Colon (tissue), 2 donors: ENCODE data around the gene MAST2.
"Not testable (repeated sequence)": the region's sequence is repeated elsewhere in the genome, so short reads cannot be mapped to it uniquely, and the experiment has no call there.

Source experiments
- FAIRE-seq: peaks from 2 replicates; lab custom pipeline; 2012; peaks lifted over from hg19 to GRCh38; lab: Jason Lieb, UNC
- donor health status: control.
- donor health status: control.

MAST2 gene

GRCh38 chr1:45803299-45803780 is at the start of gene MAST2:
TSS of gene MAST2 (plus strand) at chr1:45803612. CDS start at chr1:45803896, 284 bp downstream.
- no peak for FAIRE-seq

- no peak for FAIRE-seq
Measured at GRCh38 chr1:45755697-45756096, 47.7 kb upstream of the MAST2 start.

- no peak for FAIRE-seq
Measured at GRCh38 chr1:45762291-45762690, 41.1 kb upstream of the MAST2 start.

- no peak for FAIRE-seq
Measured at GRCh38 chr1:45765999-45766792, 37.2 kb upstream of the MAST2 start.

GRCh38 chr1:45767035-45767434 is 36.4 kb upstream of the MAST2 start:
- no peak for FAIRE-seq

- no peak for FAIRE-seq
Measured at GRCh38 chr1:45769261-45769932, 34.0 kb upstream of the MAST2 start.

- FAIRE-seq: no peak
Measured at GRCh38 chr1:45772971-45773370, 30.4 kb upstream of the MAST2 start.

- no peak for FAIRE-seq
Measured at GRCh38 chr1:45775794-45776193, 27.6 kb upstream of the MAST2 start.

GRCh38 chr1:45785583-45785982 is 17.8 kb upstream of the MAST2 start:
- FAIRE-seq: no peak

GRCh38 chr1:45787905-45788304 is 15.5 kb upstream of the MAST2 start:
- no peak for FAIRE-seq

GRCh38 chr1:45789601-45790000 is 13.8 kb upstream of the MAST2 start:
- FAIRE-seq: no peak

GRCh38 chr1:45792744-45793143 is 10.7 kb upstream of the MAST2 start:
- FAIRE-seq: no peak

- FAIRE-seq: no peak
Measured at GRCh38 chr1:45793942-45794604, 9.3 kb upstream of the MAST2 start.

- FAIRE-seq: no peak
Measured at GRCh38 chr1:45796381-45796780, 7.0 kb upstream of the MAST2 start.

- FAIRE-seq: no peak
Measured at GRCh38 chr1:45796946-45797345, 6.5 kb upstream of the MAST2 start.

- FAIRE-seq: no peak
Measured at GRCh38 chr1:45800899-45801298, 2.5 kb upstream of the MAST2 start.

GRCh38 chr1:45802343-45803298 is 791 bp upstream of the MAST2 start:
- FAIRE-seq: no peak

GRCh38 chr1:45803781-45804668 is 613 bp downstream of the MAST2 start:
- FAIRE-seq: not testable (repeated sequence)

GRCh38 chr1:45804669-45804969 is 1.2 kb downstream of the MAST2 start:
- FAIRE-seq: no peak

- no peak for FAIRE-seq
Measured at GRCh38 chr1:45806129-45806528, 2.7 kb downstream of the MAST2 start.

- FAIRE-seq: no peak
Measured at GRCh38 chr1:45809761-45810160, 6.3 kb downstream of the MAST2 start.
